ENCODE results near the gene FHOD3.
"Not testable (repeated sequence)": the region's sequence is repeated elsewhere in the genome, so short reads cannot be mapped to it uniquely, and the experiment has no call there.

FHOD3 gene

DNA sequence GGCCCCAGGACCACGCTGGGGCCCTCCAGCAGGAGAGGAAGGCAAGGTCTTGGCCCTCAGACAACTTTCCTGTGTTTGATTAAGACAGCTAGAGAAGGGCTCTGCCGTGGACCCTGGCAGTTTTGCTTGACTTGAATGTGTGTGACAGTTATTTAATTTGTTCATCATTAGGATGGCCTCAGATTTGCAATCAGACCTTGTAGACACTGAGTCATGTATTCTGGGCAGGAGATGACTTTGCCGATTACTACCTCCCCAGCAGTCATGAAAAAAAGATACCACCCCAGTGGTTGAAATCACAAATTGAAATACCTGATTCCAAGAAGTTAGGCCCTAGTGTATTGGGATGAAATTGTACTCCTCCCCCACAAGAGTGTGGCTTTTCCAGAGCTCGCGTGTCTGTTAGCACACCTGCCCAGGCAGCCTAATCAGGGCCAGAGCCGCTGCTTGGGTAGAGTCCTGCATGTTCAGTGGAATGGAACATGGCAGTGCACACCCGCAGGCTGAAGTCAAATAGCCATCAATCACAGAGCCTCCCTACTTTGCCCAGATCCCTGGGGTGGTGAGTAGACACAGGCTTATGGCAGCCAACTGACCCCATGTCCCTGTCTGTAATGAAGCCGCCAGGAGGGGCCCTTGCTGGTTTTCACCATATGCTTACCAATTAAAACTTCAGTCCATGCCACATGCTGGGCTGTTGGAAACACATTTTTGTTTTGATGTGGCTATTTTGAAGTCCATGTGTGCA lies 408.8 kb downstream of the FHOD3 start:
- Histone ChIP-seq H3K4me1 (no peaks in the 10 kb centered on the region), H3K4me3 (no peak overlapping the region), H3K4me2 (no peak overlapping the region), H3K27ac (no peak overlapping the region), H3K36me3 (no peaks in the 10 kb centered on the region), H3K9me3 (no peaks in the 10 kb centered on the region), H4K20me1 (no peaks in the 10 kb centered on the region), H3K27me3 (no peaks in the 10 kb centered on the region), H3K9ac (no peak overlapping the region)
- TF ChIP-seq Cebpa-rat (IDR thresholded peaks at IDR 0.05), result no peak

- no peaks in the 10 kb centered on the region for H4K20me1 ChIP-seq
- no peak for TF ChIP-seq Cebpa-rat (IDR thresholded peaks at IDR 0.05)
- H3K27ac ChIP-seq, result no peak overlapping the region
- no peaks in the 10 kb centered on the region for H3K36me3 ChIP-seq
- no peaks in the 10 kb centered on the region for H3K9me3 ChIP-seq
- no peak overlapping the region for H3K4me2 ChIP-seq
- H3K9ac ChIP-seq, result no peak overlapping the region
- H3K27me3 ChIP-seq, result no peaks in the 10 kb centered on the region
- H3K4me1 ChIP-seq, result no peaks in the 10 kb centered on the region
- no peak overlapping the region for H3K4me3 ChIP-seq
Observed at GRCh38 chr18:36708366-36708765, 410.9 kb downstream of the FHOD3 start.

GRCh38 chr18:36709315-36709714 lies 411.8 kb downstream of the FHOD3 start:
- Histone ChIP-seq H3K4me1 (no peaks in the 10 kb centered on the region), H4K20me1 (no peaks in the 10 kb centered on the region), H3K27me3 (no peaks in the 10 kb centered on the region), H3K9me3 (no peaks in the 10 kb centered on the region), H3K4me3 (no peak overlapping the region), H3K4me2 (no peak overlapping the region), H3K9ac (no peak overlapping the region), H3K36me3 (no peaks in the 10 kb centered on the region), H3K27ac (no peak overlapping the region)
- TF ChIP-seq Cebpa-rat (IDR thresholded peaks at IDR 0.05), result no peak

DNA sequence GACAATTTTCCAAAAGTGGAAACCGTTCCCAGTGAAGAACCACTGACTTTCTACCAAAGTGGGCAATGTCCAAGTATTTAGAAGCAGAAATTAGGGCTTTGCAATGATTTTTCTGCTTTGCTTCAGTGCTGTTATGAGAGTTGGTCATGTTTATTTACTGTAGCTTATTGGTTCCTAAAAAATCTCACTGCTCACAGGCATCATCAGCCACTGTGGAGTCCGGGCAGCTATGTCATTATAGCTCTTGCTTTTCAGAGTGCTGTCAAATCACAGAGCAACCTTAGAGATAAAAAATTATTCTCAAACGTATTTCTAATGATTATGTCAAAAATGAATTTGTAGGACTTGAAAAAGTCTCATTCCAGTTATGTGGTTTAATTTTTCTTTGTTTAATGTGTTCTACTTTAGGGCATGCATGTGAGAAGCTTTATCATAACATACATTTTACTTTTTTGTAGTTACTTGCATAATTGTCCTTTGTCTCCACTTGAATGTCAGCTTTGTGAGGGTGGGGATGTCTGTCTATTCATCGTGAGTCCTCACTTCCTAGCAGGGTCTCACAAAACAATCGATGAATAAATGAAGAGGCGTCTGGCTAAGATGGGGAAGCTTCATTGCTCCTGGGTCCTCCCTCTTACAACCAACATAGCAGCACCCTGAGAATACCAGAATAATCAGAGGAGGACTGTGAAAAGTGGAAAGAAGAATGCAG lies 413.7 kb downstream of the FHOD3 start:
- no peaks in the 10 kb centered on the region for H3K27me3 ChIP-seq
- TF ChIP-seq Cebpa-rat (IDR thresholded peaks at IDR 0.05), result no peak
- H4K20me1 ChIP-seq, result no peaks in the 10 kb centered on the region
- no peak overlapping the region for H3K4me2 ChIP-seq
- H3K36me3 ChIP-seq, result no peaks in the 10 kb centered on the region
- H3K9ac ChIP-seq, result no peak overlapping the region
- H3K27ac ChIP-seq, result no peak overlapping the region
- H3K4me3 ChIP-seq, result no peak overlapping the region
- H3K9me3 ChIP-seq, result no peaks in the 10 kb centered on the region
- H3K4me1 ChIP-seq, result no peaks in the 10 kb centered on the region

GRCh38 chr18:36711813-36712444 lies 414.4 kb downstream of the FHOD3 start:
- Histone ChIP-seq H4K20me1 (no peaks in the 10 kb centered on the region), H3K27me3 (no peaks in the 10 kb centered on the region), H3K9me3 (no peaks in the 10 kb centered on the region), H3K27ac (no peak overlapping the region), H3K4me1 (no peaks in the 10 kb centered on the region), H3K4me2 (no peak overlapping the region), H3K4me3 (no peak overlapping the region), H3K36me3 (no peaks in the 10 kb centered on the region), H3K9ac (no peak overlapping the region)
- TF ChIP-seq Cebpa-rat (IDR thresholded peaks at IDR 0.05), result no peak

- Histone ChIP-seq H3K4me1 (no peaks in the 10 kb centered on the region), H3K36me3 (no peaks in the 10 kb centered on the region), H3K9ac (no peak overlapping the region), H4K20me1 (no peaks in the 10 kb centered on the region), H3K4me3 (no peak overlapping the region), H3K9me3 (no peaks in the 10 kb centered on the region), H3K27me3 (no peaks in the 10 kb centered on the region), H3K27ac (no peak overlapping the region), H3K4me2 (no peak overlapping the region)
- TF ChIP-seq Cebpa-rat (IDR thresholded peaks at IDR 0.05), result no peak
Observed at GRCh38 chr18:36714476-36714875, 417.0 kb downstream of the FHOD3 start.

DNA sequence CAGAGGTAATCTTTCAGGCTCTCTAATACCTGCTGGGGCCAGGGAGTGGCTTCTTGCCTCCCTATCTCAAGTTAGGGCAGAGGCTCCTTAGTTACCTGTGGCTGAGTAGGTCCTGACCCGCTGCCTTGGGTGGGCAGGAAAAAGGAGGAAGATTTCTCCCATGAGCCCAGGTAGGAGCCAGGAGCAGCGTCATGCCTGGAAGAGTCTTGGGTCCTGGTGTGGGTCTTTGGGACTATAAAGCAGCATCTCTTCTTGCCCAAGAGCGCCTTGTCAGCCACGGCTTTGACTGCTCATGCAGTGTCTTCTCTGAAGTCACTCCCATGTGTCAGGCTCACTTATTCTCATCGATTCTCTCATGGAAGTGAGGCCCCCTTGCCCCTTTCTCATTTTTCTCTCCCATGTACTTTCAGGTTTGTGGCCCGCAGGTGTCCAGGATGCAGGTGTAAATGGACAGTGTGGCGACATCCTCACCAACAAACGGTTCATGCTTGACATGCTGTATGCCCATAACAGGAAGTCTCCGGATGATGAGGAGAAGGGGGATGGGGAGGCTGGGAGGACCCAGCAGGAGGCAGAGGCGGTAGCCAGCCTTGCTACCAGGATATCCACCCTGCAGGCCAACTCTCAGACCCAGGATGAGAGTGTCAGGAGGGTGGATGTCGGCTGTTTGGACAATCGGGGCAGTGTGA lies 420.1 kb downstream of the FHOD3 start:
- H3K4me1 ChIP-seq, result no peaks in the 10 kb centered on the region
- no peak overlapping the region for H3K4me2 ChIP-seq
- no peak for TF ChIP-seq Cebpa-rat (IDR thresholded peaks at IDR 0.05)
- no peaks in the 10 kb centered on the region for H4K20me1 ChIP-seq
- no peak overlapping the region for H3K4me3 ChIP-seq
- no peak overlapping the region for H3K27ac ChIP-seq
- no peak overlapping the region for H3K9ac ChIP-seq
- H3K9me3 ChIP-seq, result no peaks in the 10 kb centered on the region
- no peaks in the 10 kb centered on the region for H3K27me3 ChIP-seq
- H3K36me3 ChIP-seq, result no peaks in the 10 kb centered on the region

- Histone ChIP-seq H3K4me1 (no peaks in the 10 kb centered on the region), H4K20me1 (no peaks in the 10 kb centered on the region)
Observed at GRCh38 chr18:36718705-36719328, 421.3 kb downstream of the FHOD3 start.

GRCh38 chr18:36719630-36720029 lies 422.1 kb downstream of the FHOD3 start:
- Histone ChIP-seq H3K27ac (no peak overlapping the region), H3K9me3 (no peaks in the 10 kb centered on the region), H4K20me1 (no peaks in the 10 kb centered on the region), H3K27me3 (no peaks in the 10 kb centered on the region), H3K4me3 (no peak overlapping the region), H3K9ac (no peak overlapping the region), H3K36me3 (no peaks in the 10 kb centered on the region), H3K4me1 (no peaks in the 10 kb centered on the region), H3K4me2 (no peak overlapping the region)
- no peak for TF ChIP-seq Cebpa-rat (IDR thresholded peaks at IDR 0.05)

More at GRCh38 chr18:36718705-36719328, 421.3 kb downstream of the FHOD3 start:
- no peak overlapping the region for H3K27ac ChIP-seq
- H3K9ac ChIP-seq, result no peak overlapping the region
- no peaks in the 10 kb centered on the region for H3K36me3 ChIP-seq
- H3K4me3 ChIP-seq, result no peak overlapping the region
- no peak for TF ChIP-seq Cebpa-rat (IDR thresholded peaks at IDR 0.05)
- no peaks in the 10 kb centered on the region for H3K9me3 ChIP-seq
- H3K4me2 ChIP-seq, result no peak overlapping the region
- no peaks in the 10 kb centered on the region for H3K27me3 ChIP-seq

GRCh38 chr18:36721351-36721750 lies 423.8 kb downstream of the FHOD3 start:
- H3K27ac ChIP-seq, H3K9ac ChIP-seq, H3K27me3 ChIP-seq, H3K9me3 ChIP-seq, H3K4me2 ChIP-seq, H3K4me3 ChIP-seq, H4K20me1 ChIP-seq, H3K4me1 ChIP-seq, H3K36me3 ChIP-seq: not testable (repeated sequence)

Measured in BLaER1 (cell line).